HepG2 (cell line): Measurements from ENCODE around the gene ZNF234. TPM values are rescaled to one million over a fixed set of nuclear protein-coding genes. Genes with fewer than 3 reads are reported as not detected.

ENCODE experiments used
- ARNTL ChIP-seq: sonication (generic); formaldehyde crosslinking; IDR thresholded peaks from 2 replicates; pipeline ENCODE4 v1.4.0; 2020; ENCODE audit warnings: mild to moderate bottlenecking, missing genetic modification reagents
- E2F1 ChIP-seq: sonication (generic); formaldehyde crosslinking; IDR thresholded peaks from 2 replicates; pipeline ENCODE4 v1.5.0; 2020; ENCODE audit warnings: missing genetic modification reagents
- MTF2 ChIP-seq: sonication (generic); formaldehyde crosslinking; IDR thresholded peaks from 2 replicates; pipeline ENCODE4 v1.5.0; 2020; ENCODE audit warnings: missing genetic modification reagents, borderline replicate concordance
- NFKB2 ChIP-seq: sonication (generic); formaldehyde crosslinking; IDR thresholded peaks from 2 replicates; pipeline ENCODE4 v1.4.0; 2020; ENCODE audit warnings: missing genetic modification reagents, borderline replicate concordance
- SOX5 ChIP-seq: IDR thresholded peaks from 2 replicates; pipeline ENCODE4 v1.6.1; 2016; ENCODE audit warnings: borderline replicate concordance
- TFE3 ChIP-seq: IDR thresholded peaks from 2 replicates; pipeline ENCODE4 v1.6.1; 2016
- ZBTB34 ChIP-seq: sonication (generic); formaldehyde crosslinking; IDR thresholded peaks from 2 replicates; pipeline ENCODE4 v1.8.0; 2022; ENCODE audit warnings: mild to moderate bottlenecking, missing genetic modification reagents
- ZBTB40 ChIP-seq, 2 experiments: fragments of 450-650 bp in 1 of 2; sonication (generic) in 1 of 2; formaldehyde crosslinking in 1 of 2; IDR thresholded peaks; 2 replicates each; pipeline versions ENCODE4 v1.6.1 to v1.8.0; 2016 to 2022; ENCODE audit warnings: antibody characterized with exemption in 1 of 2, mild to moderate bottlenecking in 1 of 2, missing genetic modification reagents in 1 of 2
- ZNF280B ChIP-seq: sonication (generic); formaldehyde crosslinking; IDR thresholded peaks from 2 replicates; pipeline ENCODE4 v1.5.0; 2020; ENCODE audit warnings: missing genetic modification reagents, mild to moderate bottlenecking, borderline replicate concordance
- ZNF572 ChIP-seq: sonication (generic); formaldehyde crosslinking; IDR thresholded peaks from 2 replicates; pipeline ENCODE4 v1.5.1; 2020; ENCODE audit warnings: mild to moderate bottlenecking, missing genetic modification reagents
- ZNF747 ChIP-seq: sonication (generic); formaldehyde crosslinking; IDR thresholded peaks from 2 replicates; pipeline ENCODE4 v1.8.1; 2023; ENCODE audit warnings: missing genetic modification reagents, mild to moderate bottlenecking, borderline replicate concordance
- polyA plus RNA-seq, 8 experiments: library from polyadenylated mRNA; depleted of rRNA in 3 of 8; stranded (reverse) in 7 of 8; unstranded in 1 of 8; fragments of >200 nt; fragmentation: Illumina TruSeq in 4 of 8; extraction: Trizol in 4 of 8; gene quantifications; 2 replicates each; pipeline versions ENCODE4 v1.2.1 to v1.2.3, GENCODE V29; 2011 to 2016; ENCODE audit warnings: low read depth in 4 of 8, missing spikeins in 1 of 8, mixed read lengths in 1 of 8; ENCODE audit not compliant: insufficient read depth in 1 of 8
- total RNA-seq, 5 experiments: library from RNA; depleted of rRNA; stranded (reverse); fragments of >200 nt; fragmentation: Illumina TruSeq; extraction: Trizol; gene quantifications; 2 replicates each; pipeline ENCODE4 v1.2.3, GENCODE V29; 2016; ENCODE audit warnings: low read depth in 1 of 5

ZNF234 gene
- total and polyA plus RNA-seq, 2 of the 13 experiments (the other 11 are each of a cell fraction or from before 2014, with no cell fraction given) = 3.5 to 11.2 TPM

- TF ChIP-seq ZBTB40 (IDR thresholded peaks at IDR 0.05) (peak; percentile 81), ZBTB40 (CRISPR knock-in tag; IDR thresholded peaks at IDR 0.05) (peak; percentile 56; the same call in 1 of the 2 replicates), E2F1 (CRISPR knock-in tag) (peak; percentile 67), SOX5 (CRISPR knock-in tag) (no peak; the same call in 1 of the 2 replicates), NFKB2 (CRISPR knock-in tag) (no peak), ZNF572 (CRISPR knock-in tag) (peak; percentile 73; the same call in 1 of the 2 replicates), MTF2 (CRISPR knock-in tag) (no peak), ZBTB34 (CRISPR knock-in tag) (no peak; the same call in 1 of the 2 replicates), ZNF280B (no peak), TFE3 (CRISPR knock-in tag) (peak; percentile 30; the same call in 1 of the 2 replicates), ARNTL (0 out of 2 replicates have a peak, but pooled peaks have one; percentile 9), ZNF747 (CRISPR knock-in tag) (no peak)
These were observed 23.5 kb downstream of the ZNF234 start, which contains the start of gene ZNF226 (continued) for GRCh38 chr19:44164673-44165512.
